ENCODE measurements around the gene WSB1. TPM values are rescaled to one million over a fixed set of nuclear protein-coding genes. Genes with fewer than 3 reads are reported as not detected.

WSB1 gene
- total and polyA plus RNA-seq, 9 of the 15 experiments (the other 6 are each of a cell fraction or from before 2014, with no cell fraction given): 22.8 to 229 (median 81.1) TPM

- TF ChIP-seq TCF15 (CRISPR knock-in tag; IDR thresholded peaks at IDR 0.05): peak; percentile 77; the same call in 1 of the 2 replicates
- peak; percentile 67; the same call in 1 of the 2 replicates for TF ChIP-seq ZNF79 (CRISPR knock-in tag; IDR thresholded peaks at IDR 0.05; ENCODE audit: low read depth)
- TF ChIP-seq AFF4 (CRISPR knock-in tag; IDR thresholded peaks at IDR 0.05): no peak
- TF ChIP-seq ZNF354B (CRISPR knock-in tag; IDR thresholded peaks at IDR 0.05): peak; percentile 64; the same call in 1 of the 2 replicates
- no peak for TF ChIP-seq ZNF507 (tag; conservative IDR thresholded peaks at IDR 0.05)
- no peak for TF ChIP-seq ZNF518B (CRISPR knock-in tag; IDR thresholded peaks at IDR 0.05)
- TF ChIP-seq ZNF239 (CRISPR knock-in tag; IDR thresholded peaks at IDR 0.05): peak; percentile 59
- no peak for TF ChIP-seq CXXC5 (CRISPR knock-in tag; IDR thresholded peaks at IDR 0.05)
- peak; percentile 77; the same call in 1 of the 2 replicates for TF ChIP-seq ZNF668 (CRISPR knock-in tag; IDR thresholded peaks at IDR 0.05)
- no peak for TF ChIP-seq ZNF436 (CRISPR knock-in tag; IDR thresholded peaks at IDR 0.05)
- TF ChIP-seq, protein P1, sequence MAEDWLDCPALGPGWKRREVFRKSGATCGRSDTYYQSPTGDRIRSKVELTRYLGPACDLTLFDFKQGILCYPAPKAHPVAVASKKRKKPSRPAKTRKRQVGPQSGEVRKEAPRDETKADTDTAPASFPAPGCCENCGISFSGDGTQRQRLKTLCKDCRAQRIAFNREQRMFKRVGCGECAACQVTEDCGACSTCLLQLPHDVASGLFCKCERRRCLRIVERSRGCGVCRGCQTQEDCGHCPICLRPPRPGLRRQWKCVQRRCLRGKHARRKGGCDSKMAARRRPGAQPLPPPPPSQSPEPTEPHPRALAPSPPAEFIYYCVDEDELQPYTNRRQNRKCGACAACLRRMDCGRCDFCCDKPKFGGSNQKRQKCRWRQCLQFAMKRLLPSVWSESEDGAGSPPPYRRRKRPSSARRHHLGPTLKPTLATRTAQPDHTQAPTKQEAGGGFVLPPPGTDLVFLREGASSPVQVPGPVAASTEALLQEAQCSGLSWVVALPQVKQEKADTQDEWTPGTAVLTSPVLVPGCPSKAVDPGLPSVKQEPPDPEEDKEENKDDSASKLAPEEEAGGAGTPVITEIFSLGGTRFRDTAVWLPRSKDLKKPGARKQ (CRISPR knock-in tag; IDR thresholded peaks at IDR 0.05): no peak
- TF ChIP-seq, protein P2, sequence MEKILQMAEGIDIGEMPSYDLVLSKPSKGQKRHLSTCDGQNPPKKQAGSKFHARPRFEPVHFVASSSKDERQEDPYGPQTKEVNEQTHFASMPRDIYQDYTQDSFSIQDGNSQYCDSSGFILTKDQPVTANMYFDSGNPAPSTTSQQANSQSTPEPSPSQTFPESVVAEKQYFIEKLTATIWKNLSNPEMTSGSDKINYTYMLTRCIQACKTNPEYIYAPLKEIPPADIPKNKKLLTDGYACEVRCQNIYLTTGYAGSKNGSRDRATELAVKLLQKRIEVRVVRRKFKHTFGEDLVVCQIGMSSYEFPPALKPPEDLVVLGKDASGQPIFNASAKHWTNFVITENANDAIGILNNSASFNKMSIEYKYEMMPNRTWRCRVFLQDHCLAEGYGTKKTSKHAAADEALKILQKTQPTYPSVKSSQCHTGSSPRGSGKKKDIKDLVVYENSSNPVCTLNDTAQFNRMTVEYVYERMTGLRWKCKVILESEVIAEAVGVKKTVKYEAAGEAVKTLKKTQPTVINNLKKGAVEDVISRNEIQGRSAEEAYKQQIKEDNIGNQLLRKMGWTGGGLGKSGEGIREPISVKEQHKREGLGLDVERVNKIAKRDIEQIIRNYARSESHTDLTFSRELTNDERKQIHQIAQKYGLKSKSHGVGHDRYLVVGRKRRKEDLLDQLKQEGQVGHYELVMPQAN (IDR thresholded peaks at IDR 0.05; ENCODE audit: borderline replicate concordance): no peak
- 0 out of 2 replicates have a peak, but pooled peaks have one; percentile 41 for TF ChIP-seq HDGF (IDR thresholded peaks at IDR 0.05)
Observed at GRCh38 chr17:27293359-27293897, 486 bp upstream of the WSB1 start (continued).
